Parathyroid adenoma (tissue), 2 donors: ENCODE data around the gene CNTN4.
A peak's percentile ranks its signal among the peaks of the same experiment; 100 is the strongest.

Source experiments
- H2AFZ ChIP-seq: fragments of 300-600 bp; sonication (generic); one replicate; pipeline ENCODE4 v1.7.0; 2017; ENCODE audit warnings: antibody characterized with exemption, mild to moderate bottlenecking
- H3K27ac ChIP-seq: fragments of 300-600 bp; sonication (generic); one replicate; pipeline ENCODE4 v1.7.0; 2017
- H3K27me3 ChIP-seq: fragments of 300-600 bp; sonication (generic); one replicate; pipeline ENCODE4 v1.7.0; 2017; ENCODE audit warnings: low read length; ENCODE audit not compliant: control insufficient read depth, insufficient read depth
- H3K36me3 ChIP-seq: fragments of 300-600 bp; sonication (generic); one replicate; pipeline ENCODE4 v1.7.0; 2017; ENCODE audit warnings: low read length; ENCODE audit not compliant: control insufficient read depth, insufficient read depth
- H3K4me1 ChIP-seq: fragments of 300-600 bp; sonication (generic); one replicate; pipeline ENCODE4 v1.7.0; 2017; ENCODE audit warnings: control low read depth
- H3K4me2 ChIP-seq: fragments of 300-600 bp; sonication (generic); one replicate; pipeline ENCODE4 v1.7.0; 2017; ENCODE audit warnings: low read length
- H3K4me3 ChIP-seq: fragments of 300-600 bp; sonication (generic); one replicate; pipeline ENCODE4 v1.7.0; 2017; ENCODE audit warnings: low read depth, low read length
- H3K79me2 ChIP-seq: fragments of 300-600 bp; sonication (generic); one replicate; pipeline ENCODE4 v1.7.0; 2017; ENCODE audit warnings: control low read depth
- H3K9ac ChIP-seq: fragments of 300-600 bp; sonication (generic); one replicate; pipeline ENCODE4 v1.7.0; 2017; ENCODE audit warnings: mild to moderate bottlenecking
- H3K9me3 ChIP-seq: fragments of 300-600 bp; sonication (generic); one replicate; pipeline ENCODE4 v1.7.0; 2017; ENCODE audit warnings: low read length; ENCODE audit not compliant: control insufficient read depth
- TF ChIP-seq, protein P1 (sequence below): fragments of 300-600 bp; sonication (generic); IDR thresholded peaks from one replicate; pipeline ENCODE4 v1.7.0; 2017; ENCODE audit warnings: antibody characterized with exemption, mild to moderate bottlenecking
- donor health status: primary hyperparathyroidism.

Gene CNTN4

DNA sequence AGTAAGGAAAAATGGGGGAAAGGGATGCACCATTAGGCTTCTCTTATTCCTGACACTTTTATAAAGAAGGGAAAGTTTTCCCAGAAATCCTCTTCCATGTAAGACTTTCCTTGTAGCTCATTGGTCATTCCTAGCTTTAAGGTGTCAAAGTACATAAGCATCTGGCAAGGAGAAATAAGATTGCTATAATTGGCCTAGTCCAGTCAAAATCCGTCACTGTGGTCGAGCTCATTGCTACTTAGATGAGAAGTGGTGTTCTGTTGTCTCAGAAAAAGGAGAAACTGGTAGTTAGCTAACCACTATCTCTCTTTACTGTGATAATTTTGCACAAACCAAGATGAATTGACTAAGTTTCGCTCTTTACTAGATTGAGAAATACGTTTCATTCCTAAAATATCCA, 370.1 kb downstream of the CNTN4 start:
- TF ChIP-seq, protein P1, sequence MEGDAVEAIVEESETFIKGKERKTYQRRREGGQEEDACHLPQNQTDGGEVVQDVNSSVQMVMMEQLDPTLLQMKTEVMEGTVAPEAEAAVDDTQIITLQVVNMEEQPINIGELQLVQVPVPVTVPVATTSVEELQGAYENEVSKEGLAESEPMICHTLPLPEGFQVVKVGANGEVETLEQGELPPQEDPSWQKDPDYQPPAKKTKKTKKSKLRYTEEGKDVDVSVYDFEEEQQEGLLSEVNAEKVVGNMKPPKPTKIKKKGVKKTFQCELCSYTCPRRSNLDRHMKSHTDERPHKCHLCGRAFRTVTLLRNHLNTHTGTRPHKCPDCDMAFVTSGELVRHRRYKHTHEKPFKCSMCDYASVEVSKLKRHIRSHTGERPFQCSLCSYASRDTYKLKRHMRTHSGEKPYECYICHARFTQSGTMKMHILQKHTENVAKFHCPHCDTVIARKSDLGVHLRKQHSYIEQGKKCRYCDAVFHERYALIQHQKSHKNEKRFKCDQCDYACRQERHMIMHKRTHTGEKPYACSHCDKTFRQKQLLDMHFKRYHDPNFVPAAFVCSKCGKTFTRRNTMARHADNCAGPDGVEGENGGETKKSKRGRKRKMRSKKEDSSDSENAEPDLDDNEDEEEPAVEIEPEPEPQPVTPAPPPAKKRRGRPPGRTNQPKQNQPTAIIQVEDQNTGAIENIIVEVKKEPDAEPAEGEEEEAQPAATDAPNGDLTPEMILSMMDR, result no peak
- no peak overlapping the region for H3K4me2 ChIP-seq
- H2AFZ ChIP-seq, result no peak overlapping the region
- no peaks in the 10 kb centered on the region for H3K27me3 ChIP-seq
- H3K4me3 ChIP-seq, result no peak overlapping the region
- no peaks in the 10 kb centered on the region for H3K4me1 ChIP-seq
- H3K79me2 ChIP-seq, result no peaks in the 10 kb centered on the region
- no peak overlapping the region for H3K27ac ChIP-seq
- no peak overlapping the region for H3K9ac ChIP-seq
- H3K9me3 ChIP-seq, result no peaks in the 10 kb centered on the region
- no peaks in the 10 kb centered on the region for H3K36me3 ChIP-seq

DNA sequence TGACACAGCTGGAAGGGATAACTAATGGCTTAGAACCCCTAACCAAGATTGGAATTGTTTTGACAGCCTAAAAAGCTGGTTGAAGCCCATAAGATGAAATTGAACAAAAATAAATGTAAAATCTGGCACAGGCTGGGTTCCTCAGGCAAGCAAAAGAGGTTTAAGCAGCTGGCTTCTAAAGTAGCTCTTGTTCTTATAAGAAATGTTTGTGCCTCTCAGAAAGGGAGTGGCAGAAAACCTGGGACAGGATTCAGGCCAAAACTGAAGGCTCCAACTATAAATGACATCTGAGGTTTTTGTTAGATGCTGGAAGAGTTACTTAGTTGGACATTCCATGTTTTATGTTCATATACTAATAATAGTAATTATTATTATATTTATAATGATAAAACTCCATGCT, 378.3 kb downstream of the CNTN4 start:
- Histone ChIP-seq H3K4me2 (no peak overlapping the region), H3K9me3 (no peaks in the 10 kb centered on the region), H3K27me3 (no peaks in the 10 kb centered on the region), H3K36me3 (no peaks in the 10 kb centered on the region), H2AFZ (no peak overlapping the region), H3K9ac (no peak overlapping the region), H3K79me2 (no peaks in the 10 kb centered on the region), H3K4me3 (no peak overlapping the region), H3K27ac (no peak overlapping the region), H3K4me1 (peaks cover 3% of the 10 kb centered on the region)
- TF ChIP-seq, protein P1, result no peak

- Histone ChIP-seq H3K4me3 (no peak overlapping the region), H3K4me2 (peak overlapping the region; percentile 23), H3K9me3 (no peaks in the 10 kb centered on the region), H3K79me2 (no peaks in the 10 kb centered on the region), H3K27ac (no peak overlapping the region), H2AFZ (peak overlapping the region; percentile 3), H3K4me1 (peaks cover 3% of the 10 kb centered on the region), H3K27me3 (no peaks in the 10 kb centered on the region), H3K9ac (no peak overlapping the region), H3K36me3 (no peaks in the 10 kb centered on the region)
- TF ChIP-seq, protein P1, result no peak
Measured at GRCh38 chr3:2477620-2478019, 379.0 kb downstream of the CNTN4 start.

DNA sequence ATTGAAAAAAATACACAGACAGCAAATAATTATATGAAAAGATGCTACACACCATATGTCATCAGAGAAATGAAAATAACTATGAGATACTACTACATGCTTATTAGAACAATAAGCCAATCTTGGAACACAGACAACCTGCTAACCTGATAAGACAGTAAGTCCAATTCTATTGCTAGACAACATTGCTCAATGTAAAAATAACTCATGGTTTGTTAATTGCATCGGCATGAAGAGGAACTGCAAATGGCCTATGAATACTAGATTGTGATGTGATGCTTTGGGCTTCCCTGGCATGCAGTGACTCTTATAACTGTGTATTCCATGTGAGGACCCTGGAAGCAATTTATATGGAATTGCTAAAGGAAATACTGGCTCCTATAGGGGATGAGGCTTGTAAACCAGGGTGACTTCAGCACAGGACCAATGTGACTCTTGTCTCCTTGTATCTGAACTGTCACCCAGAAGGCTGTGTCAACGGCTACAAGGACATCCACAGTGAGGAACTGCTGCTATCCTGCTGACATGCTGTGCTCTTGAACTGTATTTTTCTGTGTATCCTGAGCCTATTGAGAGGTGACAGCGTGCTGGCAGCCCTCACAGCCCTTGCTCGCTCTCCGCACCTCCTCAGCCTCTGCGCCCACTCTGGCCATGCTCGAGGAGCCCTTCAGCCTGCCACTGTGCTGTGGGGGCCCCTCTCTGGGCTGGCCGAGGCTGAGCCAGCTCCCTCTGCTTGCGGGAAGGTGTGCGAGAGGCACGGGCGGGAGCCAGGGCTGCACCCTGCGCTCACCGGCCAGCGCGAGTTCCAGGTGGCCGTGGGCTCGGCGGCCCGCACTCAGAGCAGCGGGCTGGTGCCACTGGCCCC, 385.7 kb downstream of the CNTN4 start:
- Histone ChIP-seq H3K9ac (no peak overlapping the region), H3K4me2 (no peak overlapping the region), H3K27ac (no peak overlapping the region), H3K27me3 (no peaks in the 10 kb centered on the region), H3K79me2 (no peaks in the 10 kb centered on the region), H3K4me1 (no peaks in the 10 kb centered on the region), H2AFZ (no peak overlapping the region), H3K4me3 (no peak overlapping the region), H3K36me3 (no peaks in the 10 kb centered on the region), H3K9me3 (no peaks in the 10 kb centered on the region)
- TF ChIP-seq, protein P1, result no peak

DNA sequence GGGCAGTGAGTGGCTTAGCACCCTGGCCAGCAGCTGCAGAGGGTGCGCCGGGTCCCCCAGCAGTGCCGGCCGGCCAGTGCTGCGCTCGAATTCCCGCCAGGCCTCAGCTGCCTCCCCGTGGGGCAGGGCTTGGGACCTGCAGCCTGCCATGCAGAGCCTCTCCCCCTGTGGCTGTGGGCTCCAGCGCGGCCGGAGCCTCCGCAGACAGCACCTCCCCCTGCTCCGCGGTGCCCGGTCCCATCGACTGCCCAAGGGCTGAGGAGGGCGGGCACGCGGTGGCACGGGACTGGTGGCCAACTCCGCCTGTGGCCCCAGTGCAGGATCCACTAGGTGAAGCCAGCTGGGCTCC, 386.3 kb downstream of the CNTN4 start:
- no peaks in the 10 kb centered on the region for H3K79me2 ChIP-seq
- no peak overlapping the region for H3K4me2 ChIP-seq
- no peak overlapping the region for H3K4me3 ChIP-seq
- H3K4me1 ChIP-seq, result no peaks in the 10 kb centered on the region
- no peaks in the 10 kb centered on the region for H3K27me3 ChIP-seq
- H2AFZ ChIP-seq, result no peak overlapping the region
- TF ChIP-seq, protein P1, result no peak
- no peak overlapping the region for H3K9ac ChIP-seq
- no peaks in the 10 kb centered on the region for H3K36me3 ChIP-seq
- no peak overlapping the region for H3K27ac ChIP-seq
- no peaks in the 10 kb centered on the region for H3K9me3 ChIP-seq
